Body of pancreas (tissue), 4 donors: ENCODE measurements around the gene TRIM5.
A peak's percentile ranks its signal among the peaks of the same experiment; 100 is the strongest.

ENCODE experiments used
- POLR2A ChIP-seq, 3 donors: fragments of 450-650 bp; IDR thresholded peaks; one replicate each; pipeline ENCODE4 v1.6.1; 2016; ENCODE audit warnings: antibody characterized with exemption in 3 of 3, mild to moderate bottlenecking in 2 of 3
- TF ChIP-seq, protein P1 (sequence below), 7 experiments: fragments of 450-650 bp in 4 of 7; fragments of 200-600 bp in 3 of 7; sonication (generic) in 3 of 7; IDR thresholded peaks; one replicate each; pipeline ENCODE4 v1.5.1; 2016 to 2019; ENCODE audit warnings: antibody characterized with exemption in 7 of 7

- TF ChIP-seq, protein P1, sequence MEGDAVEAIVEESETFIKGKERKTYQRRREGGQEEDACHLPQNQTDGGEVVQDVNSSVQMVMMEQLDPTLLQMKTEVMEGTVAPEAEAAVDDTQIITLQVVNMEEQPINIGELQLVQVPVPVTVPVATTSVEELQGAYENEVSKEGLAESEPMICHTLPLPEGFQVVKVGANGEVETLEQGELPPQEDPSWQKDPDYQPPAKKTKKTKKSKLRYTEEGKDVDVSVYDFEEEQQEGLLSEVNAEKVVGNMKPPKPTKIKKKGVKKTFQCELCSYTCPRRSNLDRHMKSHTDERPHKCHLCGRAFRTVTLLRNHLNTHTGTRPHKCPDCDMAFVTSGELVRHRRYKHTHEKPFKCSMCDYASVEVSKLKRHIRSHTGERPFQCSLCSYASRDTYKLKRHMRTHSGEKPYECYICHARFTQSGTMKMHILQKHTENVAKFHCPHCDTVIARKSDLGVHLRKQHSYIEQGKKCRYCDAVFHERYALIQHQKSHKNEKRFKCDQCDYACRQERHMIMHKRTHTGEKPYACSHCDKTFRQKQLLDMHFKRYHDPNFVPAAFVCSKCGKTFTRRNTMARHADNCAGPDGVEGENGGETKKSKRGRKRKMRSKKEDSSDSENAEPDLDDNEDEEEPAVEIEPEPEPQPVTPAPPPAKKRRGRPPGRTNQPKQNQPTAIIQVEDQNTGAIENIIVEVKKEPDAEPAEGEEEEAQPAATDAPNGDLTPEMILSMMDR (IDR thresholded peaks at IDR 0.05): peak; percentile 21 to 75 (median 51)
- TF ChIP-seq POLR2A (IDR thresholded peaks at IDR 0.05): peak; percentile 25 to 83 (median 80)
Measured at GRCh38 chr11:5684646-5685362, at the start of gene TRIM5.
